Germinal center (tissue), 1 donor: ENCODE results near the gene TFF2.
A peak's percentile ranks its signal among the peaks of the same experiment; 100 is the strongest.

Experiments used
- DNase-seq: peaks from one replicate; pipeline ENCODE4 v3.0.0; 2012; ENCODE audit warnings: mixed read lengths, low spot score

Gene TFF2

DNA sequence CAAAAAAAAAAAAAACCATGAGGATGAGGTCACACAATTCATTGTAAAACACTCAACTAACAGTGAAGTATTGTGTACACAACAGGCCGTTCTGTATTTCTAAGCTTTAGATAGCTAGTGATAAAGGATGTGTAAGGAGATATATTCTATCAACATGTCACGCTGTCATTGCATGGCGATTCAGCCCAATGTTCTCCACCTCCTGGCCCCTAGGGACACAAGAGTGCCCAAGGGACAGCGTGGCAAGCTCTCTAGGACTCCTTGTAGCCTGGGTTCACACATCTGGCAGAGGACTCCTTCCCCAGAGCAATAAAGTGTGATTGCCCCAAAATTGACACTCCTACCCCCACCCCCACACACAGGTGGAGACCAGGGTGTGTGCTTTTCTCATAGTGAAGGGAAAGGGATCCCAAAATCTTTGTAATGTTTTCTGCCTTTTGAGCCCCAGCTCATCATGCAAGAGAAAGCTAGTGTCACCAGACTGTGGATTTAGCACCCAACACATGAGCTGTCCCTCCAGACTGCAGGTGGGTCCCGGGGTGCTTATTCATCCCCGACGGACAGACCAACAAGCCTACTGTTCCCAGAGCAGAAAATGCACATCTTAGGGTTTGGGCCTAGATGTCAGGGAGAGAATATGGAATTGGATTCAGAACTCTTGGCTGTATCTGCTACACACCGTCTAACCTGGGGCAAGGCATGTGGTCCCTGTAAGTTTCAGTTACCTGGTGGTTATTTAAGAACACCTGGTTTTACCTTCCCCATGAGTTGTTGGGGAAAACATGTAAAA is 33.6 kb upstream of the TFF2 start:
- no peak for DNase-seq

DNA sequence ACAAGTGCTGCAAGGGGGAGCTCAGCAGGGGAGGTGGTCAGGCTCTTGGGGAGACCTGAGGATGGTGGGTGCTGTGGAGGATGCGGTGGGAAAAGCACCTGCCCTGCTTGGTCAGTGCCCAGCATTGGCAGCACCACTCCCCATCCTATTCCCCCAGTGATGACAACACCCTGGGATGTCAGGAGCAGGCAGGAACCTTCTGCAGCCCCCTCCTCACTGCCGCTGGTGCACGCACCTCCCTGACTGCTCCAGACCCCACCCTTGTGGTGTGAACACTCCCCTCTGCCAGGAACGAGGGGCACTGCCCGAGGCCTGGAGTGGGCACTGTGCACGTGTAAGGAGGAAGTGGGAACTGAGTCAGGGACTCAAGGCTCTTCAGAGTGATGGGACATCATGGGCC is 32.5 kb upstream of the TFF2 start:
- DNase-seq, result no peak

DNA sequence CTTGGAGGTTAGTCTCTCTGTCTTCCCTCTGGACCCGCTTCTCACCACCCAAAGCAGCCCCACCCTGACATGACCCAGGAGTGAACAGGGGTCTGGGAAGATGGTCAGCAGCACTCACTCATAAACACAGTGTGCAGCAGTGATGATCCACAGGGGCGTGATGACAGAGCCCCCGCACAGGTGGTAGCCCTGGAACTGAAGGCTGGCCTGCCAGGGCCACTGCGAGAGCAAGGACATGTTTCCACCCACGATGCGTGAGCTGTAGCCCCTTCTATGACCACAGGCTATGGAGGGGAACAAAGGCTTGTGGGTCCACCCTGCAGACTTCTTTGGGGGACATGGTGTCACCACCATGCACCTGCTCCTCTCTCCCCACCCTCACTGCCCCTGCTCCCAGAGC is 32.1 kb upstream of the TFF2 start:
- DNase-seq, result no peak

DNA sequence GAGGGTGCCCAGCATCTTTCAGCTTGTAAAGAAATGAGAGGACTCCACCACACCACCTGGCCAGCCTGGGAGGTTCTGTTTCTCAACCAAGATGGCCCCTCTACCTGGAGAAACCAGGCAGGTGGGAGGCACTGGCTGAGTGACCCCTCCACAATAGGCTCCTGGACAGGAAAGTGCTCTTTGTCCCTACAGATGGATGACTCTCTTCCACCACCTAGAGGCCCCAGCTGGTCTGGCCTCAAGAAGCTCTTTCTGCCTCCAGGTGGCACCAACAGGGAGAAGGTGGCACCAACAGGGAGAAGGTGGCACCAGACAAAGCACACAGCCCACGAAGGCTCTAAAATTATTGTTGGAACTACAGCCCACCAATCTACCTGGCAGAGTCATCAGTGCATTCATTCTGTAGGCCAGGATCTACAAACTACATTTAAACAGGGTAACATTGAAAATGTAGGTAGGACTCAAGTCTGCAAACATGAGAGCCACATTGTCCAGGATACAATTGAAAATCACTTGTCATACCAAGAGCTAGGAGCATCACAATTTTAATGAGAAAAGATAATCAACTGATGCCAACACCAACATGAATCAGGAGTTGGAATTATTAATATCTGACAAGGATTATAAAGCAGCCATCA is 30.7 kb upstream of the TFF2 start:
- DNase-seq, result peak; percentile 55

DNA sequence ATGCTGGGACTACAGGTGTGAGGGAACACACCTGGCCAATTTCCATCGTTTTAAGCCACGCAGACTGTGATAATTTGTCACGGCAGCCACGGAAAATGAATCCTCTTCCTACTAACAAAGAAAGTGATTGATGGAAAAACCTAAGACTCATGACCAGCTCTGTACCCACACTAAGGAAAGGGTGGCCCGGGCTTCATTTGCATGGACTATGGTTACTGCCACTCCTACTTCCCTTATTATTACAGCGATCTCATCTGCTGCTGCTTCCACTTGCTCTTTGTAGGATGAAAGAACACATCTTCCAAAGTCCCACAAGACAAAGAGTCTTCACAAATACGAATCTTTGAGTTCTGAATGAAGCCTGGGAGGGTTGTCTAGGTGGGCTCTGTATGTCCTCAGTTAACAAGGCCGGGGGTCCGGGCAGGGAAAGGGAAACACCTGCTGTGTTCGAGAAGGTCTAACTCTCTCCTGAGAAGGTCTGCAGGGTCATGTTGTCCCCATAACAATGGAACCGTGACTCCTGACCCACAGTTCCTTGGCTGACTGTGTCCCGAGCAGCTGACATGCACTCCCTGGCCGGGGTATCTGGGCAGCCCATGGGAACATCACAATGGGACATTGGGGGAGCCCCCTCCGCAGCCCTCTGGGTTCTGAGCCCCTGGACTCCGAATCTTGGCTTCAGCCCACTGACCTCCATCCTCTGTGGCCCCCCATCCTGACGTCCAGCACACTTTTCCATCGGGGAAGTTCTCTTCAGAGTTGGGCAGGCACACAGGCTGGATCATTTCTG is 28.8 kb upstream of the TFF2 start:
- DNase-seq, result peak; percentile 64

DNA sequence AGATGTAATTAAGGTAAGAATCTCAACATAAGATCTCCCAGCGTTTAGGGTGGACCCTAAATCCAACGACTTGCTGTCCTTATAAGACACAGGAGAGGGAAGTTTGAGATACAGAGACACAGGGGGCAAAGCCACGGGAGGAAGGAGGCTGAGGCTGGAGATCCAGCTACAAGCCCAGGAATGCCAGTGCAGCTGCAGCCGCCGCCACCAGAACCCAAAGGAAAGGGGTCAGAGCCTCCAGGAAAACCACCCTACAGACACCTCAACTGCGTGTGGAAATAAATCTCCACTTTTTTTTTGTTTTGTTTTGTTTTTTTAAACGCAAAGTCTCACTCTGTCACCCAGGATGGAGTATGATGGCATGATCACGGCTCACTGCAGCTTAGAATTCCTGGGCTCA is 27.6 kb upstream of the TFF2 start:
- no peak for DNase-seq

DNA sequence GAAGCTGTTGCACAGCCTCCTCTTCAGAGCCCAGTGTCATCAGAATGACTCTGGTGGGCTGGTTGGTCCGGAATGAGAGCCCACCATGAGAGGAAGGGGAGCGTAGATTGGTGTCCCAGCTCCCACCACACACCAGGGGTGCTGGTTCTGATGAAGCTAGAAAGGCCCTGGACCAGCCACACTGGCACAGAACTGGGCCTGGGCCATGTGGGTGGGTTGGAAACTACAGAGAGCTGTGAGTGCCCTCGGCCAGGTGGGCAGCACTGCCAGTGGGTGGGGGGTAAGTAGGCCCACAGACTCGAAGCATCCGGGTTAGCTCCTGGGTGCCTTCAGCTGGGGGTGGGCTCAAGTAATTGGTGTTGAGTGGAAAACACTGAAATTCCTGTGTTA is 27.2 kb upstream of the TFF2 start:
- DNase-seq, result no peak

DNA sequence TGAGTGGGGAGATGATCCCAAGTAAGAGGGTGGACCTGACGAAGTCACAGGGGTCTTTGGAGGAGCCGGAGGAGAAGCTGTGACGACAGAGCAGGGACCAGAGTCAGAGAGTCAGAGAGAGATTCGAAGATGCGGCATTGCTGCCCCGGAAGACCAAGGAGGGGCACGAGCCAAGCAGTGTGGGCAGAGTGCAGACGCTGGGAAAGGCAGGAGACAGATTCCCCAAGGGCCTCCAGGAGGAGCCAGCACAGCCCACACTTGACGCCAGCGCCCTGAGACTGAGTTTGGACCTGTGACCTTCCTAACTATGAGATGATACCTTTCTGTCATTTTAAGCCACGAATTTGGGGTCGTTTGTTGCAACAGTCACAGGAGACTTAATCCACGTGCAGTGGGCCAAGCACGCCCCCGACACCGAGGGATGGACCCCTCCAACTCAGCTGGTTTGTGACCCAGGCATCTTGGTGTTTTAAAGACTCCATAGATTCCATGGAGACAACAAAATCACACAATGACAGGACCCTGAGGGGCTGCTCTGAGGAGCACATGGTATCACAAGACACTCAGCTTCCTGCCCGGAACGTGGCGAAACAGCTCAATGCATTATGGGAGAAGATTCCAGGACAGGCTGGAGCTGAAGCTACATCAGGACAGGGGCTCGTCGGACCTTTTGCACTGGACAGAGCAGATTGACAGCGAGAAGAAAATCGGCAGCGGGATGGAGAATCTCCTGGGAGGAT is 26.6 kb upstream of the TFF2 start:
- no peak for DNase-seq

DNA sequence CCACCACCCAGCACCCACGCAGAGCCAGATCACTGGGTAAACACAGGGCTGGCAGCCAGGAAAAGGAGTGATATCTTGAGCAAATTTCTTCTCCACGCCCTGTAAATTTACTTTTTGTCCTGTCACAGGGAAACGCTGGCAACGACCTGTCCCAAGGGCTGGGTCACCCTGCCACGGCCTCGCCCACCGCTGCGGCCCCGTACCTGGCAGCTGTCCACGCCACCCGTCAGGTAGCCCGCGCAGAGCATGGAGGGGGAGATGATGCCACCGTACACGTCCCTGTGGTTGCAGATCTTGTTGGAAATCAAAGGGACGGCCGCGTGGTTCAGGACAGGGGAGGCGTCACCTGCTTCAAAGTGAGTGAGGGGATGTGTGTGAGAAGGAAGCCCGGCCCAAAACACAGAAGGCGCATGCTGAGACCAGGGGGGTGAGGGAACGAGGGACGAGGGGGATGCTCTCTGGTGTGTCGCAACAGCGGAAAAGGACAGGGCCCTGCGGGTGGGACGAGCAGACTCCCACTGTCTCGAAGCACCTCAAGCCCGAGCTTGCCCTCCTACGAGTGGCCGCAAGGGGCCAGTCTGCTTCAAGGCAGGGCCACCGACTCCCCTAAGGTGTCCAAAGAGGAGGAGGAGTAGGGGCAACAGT is 25.7 kb upstream of the TFF2 start:
- DNase-seq, result no peak

DNA sequence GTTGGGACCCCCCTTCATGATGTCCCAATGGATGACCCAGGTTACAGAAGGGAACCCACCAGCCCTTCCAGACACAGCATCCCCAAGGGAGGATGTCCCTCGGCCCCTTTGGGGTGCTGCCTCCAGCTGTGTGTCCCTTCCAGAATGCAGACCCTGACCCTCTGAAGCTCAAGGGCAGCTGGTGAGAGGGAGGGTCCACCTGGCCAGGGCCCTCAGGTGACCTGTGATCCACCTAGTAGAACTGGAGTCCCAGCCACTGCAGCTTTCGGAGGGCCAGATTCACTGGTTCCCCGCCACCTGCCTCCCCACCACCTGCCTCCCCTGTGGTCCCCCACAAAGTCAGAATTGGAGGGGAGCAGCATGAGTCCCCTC is 25.2 kb upstream of the TFF2 start:
- DNase-seq, result no peak

DNA sequence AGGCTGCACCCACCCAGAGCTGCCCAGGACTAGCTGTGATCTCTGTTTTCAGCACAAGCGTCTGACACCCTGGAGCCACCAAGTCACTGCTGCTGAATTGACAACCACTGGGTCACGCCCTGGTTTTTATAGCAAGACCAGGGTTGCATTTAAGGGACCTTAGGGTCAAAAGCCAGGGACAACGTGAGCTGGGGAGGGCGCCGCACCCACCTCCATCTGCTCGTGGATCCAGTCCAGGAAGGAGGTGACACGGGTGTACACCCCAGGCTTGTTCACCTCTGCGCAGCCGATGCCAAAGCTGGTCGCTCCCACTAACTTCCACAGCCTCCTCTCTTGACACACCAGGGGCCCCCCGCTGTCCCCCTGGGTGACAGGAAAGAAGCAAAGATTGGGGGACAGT is 24.7 kb upstream of the TFF2 start:
- no peak for DNase-seq

DNA sequence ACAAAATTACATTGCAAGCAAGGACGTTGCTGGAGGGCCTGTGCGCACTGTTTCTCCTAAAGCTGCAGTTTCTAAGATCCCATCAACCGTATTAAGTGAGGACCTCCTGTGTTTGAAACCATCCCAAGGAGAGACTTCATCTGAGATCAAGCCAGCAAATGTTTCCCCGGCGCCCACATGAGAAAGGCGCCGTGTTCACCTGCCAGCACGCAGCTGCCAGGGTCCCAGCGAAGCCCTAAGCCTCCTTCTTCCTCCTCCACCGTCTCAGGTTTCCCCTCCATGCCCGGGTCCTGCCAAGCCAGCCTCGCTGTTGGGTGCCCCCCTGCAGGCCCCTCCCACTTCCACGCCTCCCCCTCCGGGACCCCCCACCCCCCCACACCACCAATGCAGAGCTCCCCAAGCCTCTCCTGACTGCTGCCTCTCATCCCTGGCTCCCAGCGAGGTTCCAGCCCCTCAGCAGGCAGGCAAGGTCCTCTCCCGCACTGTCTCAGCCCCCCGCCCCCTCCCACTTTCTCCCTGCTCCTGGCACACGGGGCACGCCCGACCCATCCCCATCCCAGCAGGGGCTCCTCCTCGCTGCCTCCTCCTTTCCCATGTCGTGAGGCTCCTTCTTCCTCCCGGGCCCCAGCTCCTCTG is 24.2 kb upstream of the TFF2 start:
- DNase-seq, result no peak

DNA sequence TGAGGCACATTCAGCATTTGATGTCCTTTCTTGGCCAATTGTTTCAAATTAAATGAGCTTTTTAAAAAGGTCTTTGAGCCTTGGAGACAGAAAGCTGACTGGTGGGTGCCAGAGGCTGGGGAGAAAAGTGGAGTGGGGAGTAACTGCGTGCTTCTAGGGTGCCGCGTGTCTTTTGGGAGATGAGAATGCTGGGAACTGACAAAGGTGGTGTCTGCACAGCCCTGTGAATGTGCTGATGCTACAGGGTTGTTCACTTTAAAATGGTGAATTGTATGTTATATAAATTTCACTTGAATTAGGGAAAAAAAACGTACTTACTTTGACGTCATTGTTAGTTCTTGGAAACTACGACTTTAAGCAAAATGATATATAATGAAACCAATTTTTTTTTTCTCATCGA is 23.7 kb upstream of the TFF2 start:
- DNase-seq, result no peak

DNA sequence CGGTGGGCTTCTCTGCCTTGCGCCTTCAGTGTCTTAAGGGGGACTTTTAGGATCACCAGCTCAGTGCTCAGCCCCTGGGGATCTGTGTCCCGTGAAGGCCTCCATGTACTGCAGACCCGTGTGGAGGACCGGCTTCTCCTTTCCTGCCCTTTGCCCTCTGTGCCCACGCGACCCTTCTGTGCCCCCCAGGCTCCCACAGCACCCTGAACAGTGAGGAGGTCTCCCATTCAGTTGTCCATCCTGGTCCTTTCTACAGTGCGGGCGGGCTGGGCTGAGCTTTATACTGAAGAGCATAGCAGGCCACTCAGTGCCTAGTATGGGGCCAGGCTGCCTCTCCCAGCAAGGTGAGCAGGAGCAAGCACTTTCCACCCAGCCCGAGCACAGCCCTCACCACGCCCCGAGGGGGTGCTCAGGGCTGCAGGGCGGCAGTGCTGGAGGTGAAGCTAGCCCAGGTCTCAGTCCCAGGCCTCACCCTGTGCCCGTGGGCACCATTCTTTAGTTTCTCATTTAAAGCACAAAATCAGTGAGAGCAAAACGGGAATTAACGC is 23.2 kb upstream of the TFF2 start:
- no peak for DNase-seq

DNA sequence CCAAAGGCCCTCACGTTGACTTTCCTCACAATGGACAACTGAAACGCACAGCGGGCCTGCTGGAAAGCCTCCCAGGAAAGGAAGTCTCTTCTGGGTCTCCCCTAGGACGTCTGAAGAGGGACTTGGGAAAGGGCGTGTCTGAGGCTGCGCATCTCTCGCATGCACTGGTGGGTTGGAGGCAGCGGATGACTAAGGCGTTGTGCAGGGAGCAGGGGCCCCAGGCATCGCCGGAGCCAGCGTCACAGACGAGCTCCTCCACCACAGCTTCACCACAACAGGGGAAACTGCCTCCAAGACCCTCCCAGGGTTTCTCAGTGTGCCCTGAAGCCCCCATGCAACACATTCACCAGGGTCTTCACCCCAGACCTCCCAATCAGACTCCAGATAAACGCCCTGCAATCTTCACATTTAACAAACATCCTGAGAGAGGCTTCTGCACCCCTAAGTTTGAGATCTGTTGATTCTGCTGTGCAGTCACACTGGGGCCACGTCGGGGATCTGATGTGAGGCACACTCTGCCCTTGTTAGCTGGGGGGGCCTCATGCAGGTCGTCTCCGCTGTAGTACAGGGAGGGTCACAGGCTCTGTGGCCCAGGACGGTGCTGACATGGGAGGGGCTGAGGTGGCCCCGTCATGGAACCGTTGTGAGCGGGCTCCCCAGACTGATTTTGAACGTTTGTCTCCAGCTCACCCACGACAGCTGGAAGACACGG is 22.6 kb upstream of the TFF2 start:
- no peak for DNase-seq

DNA sequence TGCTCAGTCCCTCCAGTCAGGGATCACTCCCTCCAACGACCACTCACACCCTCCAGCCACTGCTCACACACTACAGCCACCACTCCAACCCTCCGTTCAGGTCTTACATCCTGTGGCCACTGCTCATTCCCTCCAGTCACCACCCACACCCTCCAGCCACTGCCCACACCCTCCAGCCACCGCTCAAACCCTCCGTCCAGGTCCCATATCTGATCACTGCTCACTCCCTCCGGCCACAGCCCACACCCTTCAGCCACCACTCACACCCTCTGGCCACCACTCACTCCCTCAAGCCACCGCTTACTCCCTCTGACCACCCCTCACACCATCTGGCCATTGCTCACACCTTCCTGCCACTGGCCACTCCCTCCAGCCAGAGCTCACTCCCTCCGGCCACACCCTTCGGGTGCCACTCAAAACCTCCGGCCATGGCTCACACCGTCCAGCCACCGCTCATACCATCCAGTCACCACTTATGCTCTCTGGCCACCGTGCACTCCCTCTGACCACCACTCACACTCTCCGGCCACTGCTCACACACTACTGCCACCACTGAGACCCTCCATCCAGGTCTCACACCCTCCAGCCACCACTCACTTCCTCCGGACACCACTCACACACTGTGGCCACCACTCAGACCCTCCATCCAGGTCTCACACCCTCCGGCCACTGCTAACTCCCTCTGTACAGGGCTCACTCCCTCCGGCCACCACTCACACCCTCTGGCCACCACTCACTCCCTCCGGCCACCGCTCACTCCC is 20.3 kb upstream of the TFF2 start:
- no peak for DNase-seq

DNA sequence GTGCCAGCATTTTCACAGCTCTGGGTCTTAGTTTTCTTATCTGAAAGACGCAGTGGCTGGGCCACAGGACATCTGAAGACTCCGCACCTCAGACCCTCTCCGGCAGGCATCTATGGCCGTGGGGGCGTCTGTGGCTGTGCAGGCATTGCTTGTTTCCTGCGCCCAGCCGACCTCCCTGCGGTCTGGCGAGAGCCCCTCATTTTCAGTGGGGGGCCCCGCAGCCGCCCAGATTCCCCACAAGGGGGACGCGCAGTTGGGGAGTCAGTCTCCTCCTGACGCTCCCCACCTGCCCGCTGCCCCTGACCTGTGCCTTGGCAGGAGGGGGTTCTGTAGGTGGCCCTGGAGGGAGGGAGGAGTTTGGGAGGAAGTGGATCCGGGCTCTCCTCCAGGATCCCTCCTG is 19.0 kb upstream of the TFF2 start:
- DNase-seq, result no peak

DNA sequence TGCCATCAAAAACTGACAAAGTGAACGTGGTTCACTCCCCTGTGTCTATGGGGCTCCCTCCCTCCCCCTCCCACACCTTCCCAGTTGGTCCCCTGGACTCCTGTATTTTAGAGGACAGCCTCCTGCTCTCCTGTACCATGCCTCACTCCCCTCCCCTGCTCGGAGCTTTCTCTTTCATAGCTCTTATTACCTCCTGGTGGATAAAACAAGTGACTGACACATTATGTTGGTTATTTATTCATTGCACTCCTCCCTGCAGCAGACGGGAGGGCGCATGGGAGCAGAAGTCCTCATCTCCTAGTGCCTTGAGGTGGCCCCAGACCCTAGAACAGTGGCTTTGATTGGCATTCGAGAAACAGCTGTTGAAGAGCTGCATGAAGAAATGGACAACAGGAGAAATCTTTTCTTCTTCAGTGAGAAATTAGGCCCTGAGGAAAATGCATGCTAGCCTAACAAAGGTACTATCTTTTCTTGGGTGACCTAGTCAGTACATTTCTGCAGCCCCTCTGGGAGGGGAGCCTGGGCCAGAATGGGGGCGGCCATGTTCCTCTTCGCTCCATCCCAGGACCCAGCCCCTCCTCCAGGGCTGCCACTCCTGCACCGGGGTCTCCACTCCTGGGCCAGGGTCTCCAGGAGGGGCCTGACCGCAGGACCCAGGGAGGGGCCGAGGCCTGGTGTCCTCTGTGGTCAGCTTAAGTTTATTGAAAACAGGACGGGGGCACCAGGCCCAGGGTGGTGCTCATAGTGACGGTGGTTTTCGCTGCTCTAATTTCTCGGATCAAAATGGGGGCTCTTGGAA is 16.8 kb upstream of the TFF2 start:
- DNase-seq, result no peak
